Activated gamma-delta T cell treated with anti-CD3 and anti-CD28 coated beads, Interleukin-2, amount 50 U/mL, for 16 hours (primary cell): ENCODE measurements around the gene PSMA7.

ENCODE experiments used
- DNase-seq: peaks from one replicate; pipeline ENCODE4 v3.0.0-alpha.2; 2020; ENCODE audit warnings: low read depth

The PSMA7 gene

GRCh38 chr20:62087227-62087626 is 56.0 kb downstream of the PSMA7 start:
- no peak for DNase-seq
